ENCODE results near the gene COL9A2.

Gene COL9A2

DNA sequence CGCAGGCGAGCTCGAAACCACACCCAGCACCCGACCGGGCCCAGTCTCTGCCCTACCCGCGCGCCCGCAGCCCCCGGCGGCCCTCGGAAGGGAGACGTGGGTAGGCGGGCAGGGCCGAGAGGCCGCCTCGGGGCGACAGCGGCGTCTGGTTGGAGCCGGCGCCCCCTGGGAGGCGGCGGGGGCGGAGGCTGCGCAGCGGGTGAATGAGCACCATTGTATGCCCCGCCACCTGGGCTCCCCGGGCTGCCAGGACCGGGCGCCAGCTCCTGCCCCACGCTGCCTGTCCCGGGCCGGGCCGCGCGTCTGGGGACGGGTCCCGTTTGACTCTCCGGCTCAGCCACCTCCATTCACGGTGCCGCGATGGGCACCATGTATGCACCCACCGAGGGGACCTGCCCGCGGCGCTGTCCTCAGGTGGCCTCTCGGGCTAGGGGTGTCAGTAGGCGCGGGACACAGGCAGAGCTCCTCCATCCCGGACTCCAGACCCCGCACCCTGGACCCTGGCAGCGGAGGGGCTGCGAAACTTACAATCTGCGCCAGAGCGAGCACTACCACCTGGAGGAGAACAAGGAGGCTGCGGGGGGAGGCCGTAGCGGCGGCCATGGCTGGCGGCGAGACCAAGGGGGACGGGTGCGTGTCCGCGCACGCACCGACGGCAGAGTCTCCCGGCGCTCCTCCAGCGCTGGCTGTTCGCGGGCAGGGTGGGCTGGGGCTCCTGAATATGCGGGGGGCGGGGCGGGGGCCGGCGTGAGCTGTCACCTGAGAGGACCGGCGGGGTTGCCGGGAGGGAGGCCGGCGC lies at the start of gene COL9A2:
TSS of gene COL9A2 (minus strand) at position 692 of the 799 bp plus-strand sequence. CDS start at position 603, 89 bp downstream.
- DNase-seq: peak; percentile 35
- H3K4me2 ChIP-seq (ENCODE audit: insufficient read depth, low read length): peak within 1 kb of the TSS; percentile 53

DNA sequence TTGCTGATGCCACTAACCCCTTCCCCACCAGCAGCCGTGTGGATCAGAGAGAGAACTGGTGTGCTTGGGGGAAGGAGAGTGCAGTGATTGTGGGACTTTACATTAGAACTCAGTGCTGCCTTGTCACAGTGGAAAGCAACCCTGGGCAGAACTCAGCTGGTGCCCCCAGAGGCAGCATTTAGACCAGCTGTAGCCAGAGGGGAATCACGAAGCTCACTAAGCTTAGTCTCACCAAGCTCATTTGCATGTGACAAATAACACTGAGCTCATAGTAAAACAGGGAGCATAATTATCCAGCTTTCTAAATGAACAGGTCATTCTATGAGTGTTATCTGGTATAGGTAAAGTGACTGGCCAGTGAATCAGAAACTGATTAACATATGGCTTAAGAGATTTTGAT lies 46.6 kb upstream of the COL9A2 start:
- peaks cover 4% of the 10 kb centered on the region for H3K27me3 ChIP-seq (ENCODE audit: insufficient read depth, low read length, poor library complexity)
- no peak for TF ChIP-seq EZH2 (IDR thresholded peaks at IDR 0.05; ENCODE audit: borderline replicate concordance, low read depth, low read length, severe bottlenecking)
- TF ChIP-seq, protein P1, sequence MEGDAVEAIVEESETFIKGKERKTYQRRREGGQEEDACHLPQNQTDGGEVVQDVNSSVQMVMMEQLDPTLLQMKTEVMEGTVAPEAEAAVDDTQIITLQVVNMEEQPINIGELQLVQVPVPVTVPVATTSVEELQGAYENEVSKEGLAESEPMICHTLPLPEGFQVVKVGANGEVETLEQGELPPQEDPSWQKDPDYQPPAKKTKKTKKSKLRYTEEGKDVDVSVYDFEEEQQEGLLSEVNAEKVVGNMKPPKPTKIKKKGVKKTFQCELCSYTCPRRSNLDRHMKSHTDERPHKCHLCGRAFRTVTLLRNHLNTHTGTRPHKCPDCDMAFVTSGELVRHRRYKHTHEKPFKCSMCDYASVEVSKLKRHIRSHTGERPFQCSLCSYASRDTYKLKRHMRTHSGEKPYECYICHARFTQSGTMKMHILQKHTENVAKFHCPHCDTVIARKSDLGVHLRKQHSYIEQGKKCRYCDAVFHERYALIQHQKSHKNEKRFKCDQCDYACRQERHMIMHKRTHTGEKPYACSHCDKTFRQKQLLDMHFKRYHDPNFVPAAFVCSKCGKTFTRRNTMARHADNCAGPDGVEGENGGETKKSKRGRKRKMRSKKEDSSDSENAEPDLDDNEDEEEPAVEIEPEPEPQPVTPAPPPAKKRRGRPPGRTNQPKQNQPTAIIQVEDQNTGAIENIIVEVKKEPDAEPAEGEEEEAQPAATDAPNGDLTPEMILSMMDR (IDR thresholded peaks at IDR 0.05; ENCODE audit: borderline replicate concordance, extremely low read depth, low read length, poor library complexity, severe bottlenecking): no peak
- no peaks in the 10 kb centered on the region for H3K4me1 ChIP-seq (ENCODE audit: insufficient read depth, low read length)
- H3K4me3 ChIP-seq (ENCODE audit: low read depth in 1 of 2, low read length in 2 of 2): no peak overlapping the region
- H3K27ac ChIP-seq (ENCODE audit: low read length): no peak overlapping the region
- DNase-seq: no peak
- no peak overlapping the region for H3K4me2 ChIP-seq (ENCODE audit: insufficient read depth, low read length)
- peaks cover 3% of the 10 kb centered on the region for H3K9me3 ChIP-seq (ENCODE audit: insufficient read depth, low read length, severe bottlenecking)
- H4K20me1 ChIP-seq (ENCODE audit: insufficient read depth, low read length): no peaks in the 10 kb centered on the region
- no peak overlapping the region for H3K9ac ChIP-seq (ENCODE audit: low read depth, low read length)
- H2AFZ ChIP-seq (ENCODE audit: low read depth, low read length): no peak overlapping the region
- no peaks in the 10 kb centered on the region for H3K36me3 ChIP-seq (ENCODE audit: insufficient read depth, low read length)
- no peak for ATAC-seq (ENCODE audit: insufficient read depth, low read depth)
- no peaks in the 10 kb centered on the region for H3K79me2 ChIP-seq (ENCODE audit: insufficient read depth, low read length)

More for the DNA sequence above, at the start of gene COL9A2:
- no peaks in the 10 kb centered on the region for H3K9me3 ChIP-seq (ENCODE audit: insufficient read depth, low read length, severe bottlenecking)
- H3K36me3 ChIP-seq (ENCODE audit: insufficient read depth, low read length): no peaks in the 10 kb centered on the region
- H3K4me3 ChIP-seq (ENCODE audit: low read depth in 1 of 2, low read length in 2 of 2): no peak within 1 kb of the TSS; a peak in 1 of 4 replicates
- peaks cover 27% of the 10 kb centered on the region for H3K4me1 ChIP-seq (ENCODE audit: insufficient read depth, low read length)
- H3K27me3 ChIP-seq (ENCODE audit: insufficient read depth, low read length, poor library complexity): peaks cover 29% of the 10 kb centered on the region
- H3K27ac ChIP-seq (ENCODE audit: low read length): no peak within 1 kb of the TSS
- no peaks in the 10 kb centered on the region for H3K79me2 ChIP-seq (ENCODE audit: insufficient read depth, low read length)
- TF ChIP-seq EZH2 (IDR thresholded peaks at IDR 0.05; ENCODE audit: borderline replicate concordance, low read depth, low read length, severe bottlenecking): peak; percentile 27
- TF ChIP-seq, protein P1 (IDR thresholded peaks at IDR 0.05; ENCODE audit: borderline replicate concordance, extremely low read depth, low read length, poor library complexity, severe bottlenecking): no peak
- peak within 1 kb of the TSS; percentile 65 for H2AFZ ChIP-seq (ENCODE audit: low read depth, low read length)
- H3K9ac ChIP-seq (ENCODE audit: low read depth, low read length): no peak within 1 kb of the TSS
- no peaks in the 10 kb centered on the region; the same call in 1 of the 2 replicates for H4K20me1 ChIP-seq (ENCODE audit: insufficient read depth, low read length)
- ATAC-seq (ENCODE audit: insufficient read depth, low read depth): peak; percentile 54

DNA sequence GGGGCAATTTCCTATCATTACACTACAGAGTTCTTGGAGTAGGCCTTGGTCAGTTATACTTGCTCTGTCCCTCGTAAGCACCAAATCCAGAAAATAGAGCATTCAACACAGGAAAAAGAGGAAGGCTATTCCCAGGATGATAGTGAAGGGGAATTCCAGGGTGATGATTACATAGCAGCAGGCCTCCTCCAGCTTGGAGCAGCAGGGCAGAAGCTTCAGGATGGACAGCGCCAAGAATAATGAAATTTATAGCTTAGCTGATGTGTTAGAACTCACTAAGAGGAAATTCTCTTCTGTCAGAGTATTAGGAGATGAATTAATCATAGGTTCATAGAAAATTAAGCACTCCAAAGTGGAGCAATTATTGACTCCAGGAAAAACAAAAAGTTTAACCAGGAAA lies 45.6 kb upstream of the COL9A2 start:
- ATAC-seq (ENCODE audit: insufficient read depth, low read depth) (no peak), DNase-seq (no peak)
- no peaks in the 10 kb centered on the region for H4K20me1 ChIP-seq (ENCODE audit: insufficient read depth, low read length)
- no peak overlapping the region for H3K9ac ChIP-seq (ENCODE audit: low read depth, low read length)
- no peak overlapping the region for H2AFZ ChIP-seq (ENCODE audit: low read depth, low read length)
- no peaks in the 10 kb centered on the region for H3K79me2 ChIP-seq (ENCODE audit: insufficient read depth, low read length)
- no peak overlapping the region for H3K4me3 ChIP-seq (ENCODE audit: low read depth in 1 of 2, low read length in 2 of 2)
- H3K36me3 ChIP-seq (ENCODE audit: insufficient read depth, low read length): no peaks in the 10 kb centered on the region
- H3K27ac ChIP-seq (ENCODE audit: low read length): no peak overlapping the region
- H3K4me2 ChIP-seq (ENCODE audit: insufficient read depth, low read length): no peak overlapping the region
- peaks cover 6% of the 10 kb centered on the region for H3K9me3 ChIP-seq (ENCODE audit: insufficient read depth, low read length, severe bottlenecking)
- H3K27me3 ChIP-seq (ENCODE audit: insufficient read depth, low read length, poor library complexity): peaks cover 4% of the 10 kb centered on the region
- no peaks in the 10 kb centered on the region for H3K4me1 ChIP-seq (ENCODE audit: insufficient read depth, low read length)
- TF ChIP-seq EZH2 (IDR thresholded peaks at IDR 0.05; ENCODE audit: borderline replicate concordance, low read depth, low read length, severe bottlenecking): no peak
- TF ChIP-seq, protein P1 (IDR thresholded peaks at IDR 0.05; ENCODE audit: borderline replicate concordance, extremely low read depth, low read length, poor library complexity, severe bottlenecking): no peak
